HFFc6 (cell line): Measurements from ENCODE around the gene DELE1. TPM values are rescaled to one million over a fixed set of nuclear protein-coding genes. Genes with fewer than 3 reads are reported as not detected.
"Not testable (repeated sequence)": the region's sequence is repeated elsewhere in the genome, so short reads cannot be mapped to it uniquely, and the experiment has no call there.

Experiments used
- DNase-seq: peaks from one replicate; pipeline ENCODE4 v3.0.0-alpha.2; 2018
- H3K27ac Mint-ChIP-seq: 2 replicates; pipeline ENCODE4 v1.8.0; 2020; ENCODE audit warnings: mild to moderate bottlenecking, mixed read lengths
- H3K27me3 Mint-ChIP-seq: 2 replicates; pipeline ENCODE4 v1.8.0; 2021; ENCODE audit warnings: mild to moderate bottlenecking, moderate library complexity, mixed read lengths; ENCODE audit not compliant: insufficient read depth
- H3K36me3 Mint-ChIP-seq: 2 replicates; pipeline ENCODE4 v1.8.0; 2021; ENCODE audit warnings: low read depth, mixed read lengths
- H3K4me1 Mint-ChIP-seq: 2 replicates; pipeline ENCODE4 v1.8.0; 2020; ENCODE audit warnings: low read depth, mixed read lengths
- H3K4me3 Mint-ChIP-seq: 2 replicates; pipeline ENCODE4 v1.8.0; 2020; ENCODE audit warnings: mild to moderate bottlenecking, moderate library complexity, mixed read lengths
- H3K9me3 Mint-ChIP-seq: 2 replicates; pipeline ENCODE4 v1.8.0; 2020; ENCODE audit warnings: mild to moderate bottlenecking, mixed read lengths
- CTCF ChIP-seq: fragments of 200-600 bp; sonication (generic); IDR thresholded peaks from 2 replicates; pipeline ENCODE4 v1.5.0; 2021; ENCODE audit warnings: antibody characterized with exemption, mild to moderate bottlenecking
- total RNA-seq, 6 experiments: library from RNA; stranded (reverse); fragmentation: NEBNext Ultra II Directional; extraction: Animal tissue kit (Norgen Biotek cat#: 25700); gene quantifications; 2 replicates in 1 of 6; 3 replicates in 5 of 6; pipeline ENCODE4 v1.2.3, GENCODE V29; 2021

DELE1 gene
- total RNA-seq, 6 experiments from 2014 or later = 44.4 to 54.2 (median 46.7) TPM

DNA sequence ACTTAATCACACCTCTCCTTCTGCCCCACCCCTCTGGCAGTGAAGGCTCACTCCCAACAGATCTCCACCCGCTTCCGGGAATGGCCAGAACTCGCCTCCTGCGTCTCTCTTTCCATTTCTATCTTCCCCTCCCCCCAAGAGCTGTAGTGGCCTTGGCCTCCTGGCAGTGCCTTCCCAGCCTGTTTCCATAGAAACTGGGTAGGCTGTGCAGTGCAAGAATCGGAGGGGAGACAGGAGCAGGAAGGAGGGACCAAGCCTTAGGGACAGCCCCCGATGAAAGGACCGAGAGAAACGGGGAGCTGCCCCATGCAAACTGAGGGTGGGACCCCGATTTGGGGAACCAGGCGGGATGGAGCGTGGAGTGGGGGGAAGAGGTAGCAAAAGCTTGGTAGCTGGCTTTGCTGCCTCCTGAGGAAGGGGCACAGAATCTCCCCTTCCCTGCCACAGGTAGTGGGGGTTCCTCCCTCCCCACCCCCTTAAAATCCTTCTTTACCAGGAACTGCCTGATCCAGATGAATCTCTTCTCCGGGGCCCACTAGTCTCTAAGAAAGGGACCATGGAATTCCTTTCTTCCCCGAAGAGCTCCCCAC, 41.0 kb upstream of the DELE1 start:
- Mint-ChIP-seq H3K9me3 (no peaks in the 10 kb centered on the region), H3K4me3 (no peak overlapping the region), H3K36me3 (no peaks in the 10 kb centered on the region), H3K27ac (no peak overlapping the region), H3K27me3 (peaks cover 39% of the 10 kb centered on the region), H3K4me1 (peaks cover 10% of the 10 kb centered on the region)
- no peak for DNase-seq
- no peak for TF ChIP-seq CTCF

DNA sequence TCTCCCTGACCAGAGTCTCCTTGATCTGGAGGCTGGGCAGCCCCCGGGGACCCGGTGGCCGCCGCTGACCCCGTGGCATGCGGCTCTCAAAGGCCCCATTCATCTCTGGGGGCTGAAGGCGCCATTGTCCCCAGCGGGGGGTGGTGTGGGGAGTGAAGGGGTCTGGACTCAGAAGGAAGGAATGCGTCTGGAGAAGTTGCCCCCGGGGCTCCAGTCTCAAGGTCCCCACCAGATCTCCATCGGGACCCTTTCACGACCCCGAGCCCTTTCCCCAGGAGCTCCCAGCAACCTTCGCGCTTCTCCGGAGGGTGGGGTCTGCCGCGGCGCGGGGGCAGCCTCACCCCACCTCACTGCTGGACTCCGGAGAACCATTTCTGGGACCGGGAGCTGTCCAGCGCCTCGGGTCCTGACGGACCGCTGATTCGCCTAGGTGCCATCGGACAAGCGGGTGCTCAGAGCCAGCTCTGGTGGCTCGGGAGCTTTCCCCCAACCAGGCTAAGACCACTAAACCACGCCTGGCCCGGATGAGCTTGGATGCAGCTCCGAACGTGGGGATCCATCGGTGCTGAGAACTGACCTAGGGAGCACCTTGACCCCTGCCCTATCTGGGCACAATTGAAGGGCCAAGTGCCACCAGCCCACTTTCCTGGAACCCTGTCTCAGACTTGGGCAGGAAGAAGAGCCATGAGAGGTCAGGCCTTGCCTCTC, 40.3 kb upstream of the DELE1 start:
- DNase-seq = peak; percentile 23
- no peaks in the 10 kb centered on the region for H3K36me3 Mint-ChIP-seq
- H3K4me1 Mint-ChIP-seq = peaks cover 10% of the 10 kb centered on the region
- no peak overlapping the region for H3K4me3 Mint-ChIP-seq
- peaks cover 37% of the 10 kb centered on the region for H3K27me3 Mint-ChIP-seq
- no peaks in the 10 kb centered on the region for H3K9me3 Mint-ChIP-seq
- no peak overlapping the region for H3K27ac Mint-ChIP-seq
- no peak for TF ChIP-seq CTCF

- H3K27me3 Mint-ChIP-seq = peaks cover 35% of the 10 kb centered on the region
Observed at GRCh38 chr5:141883892-141884318, 39.8 kb upstream of the DELE1 start.

DNA sequence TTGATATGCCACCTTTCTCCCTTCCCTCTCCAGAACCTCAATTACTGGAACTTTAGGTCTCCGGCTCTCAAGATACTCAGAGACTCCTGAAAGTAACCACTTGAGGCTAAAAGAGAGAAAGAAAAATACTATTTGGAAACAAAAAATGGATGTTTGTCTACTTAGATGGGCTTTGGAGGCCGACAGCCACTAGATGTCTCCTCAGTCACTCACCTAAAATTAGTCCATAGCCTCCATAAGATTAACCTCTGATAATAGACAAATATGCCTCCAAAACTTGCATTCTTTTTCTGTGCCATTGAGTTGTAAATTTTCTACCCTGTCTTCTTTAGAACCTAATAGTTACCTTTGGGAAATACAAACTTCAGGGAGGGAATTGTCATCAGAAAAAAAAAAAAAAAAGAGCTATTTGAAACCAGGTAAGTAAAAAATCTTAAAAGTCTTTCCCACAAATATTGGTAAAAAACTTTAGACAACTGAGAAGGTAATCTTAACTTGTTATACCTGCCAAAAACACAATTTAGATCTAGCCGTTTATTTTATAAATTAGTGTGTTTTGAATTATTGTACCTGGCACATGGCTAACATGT, 34.3 kb upstream of the DELE1 start:
- H3K4me1 Mint-ChIP-seq = no peaks in the 10 kb centered on the region
- H3K9me3 Mint-ChIP-seq = no peaks in the 10 kb centered on the region
- H3K27me3 Mint-ChIP-seq = peaks cover 22% of the 10 kb centered on the region
- no peak for DNase-seq
- H3K27ac Mint-ChIP-seq = no peak overlapping the region
- no peak overlapping the region for H3K4me3 Mint-ChIP-seq
- TF ChIP-seq CTCF = peak; percentile 69
- no peaks in the 10 kb centered on the region for H3K36me3 Mint-ChIP-seq

More at GRCh38 chr5:141883892-141884318, 39.8 kb upstream of the DELE1 start:
- no peak for TF ChIP-seq CTCF
- Mint-ChIP-seq H3K4me1 (peaks cover 5% of the 10 kb centered on the region), H3K9me3 (no peaks in the 10 kb centered on the region), H3K4me3 (no peak overlapping the region), H3K36me3 (no peaks in the 10 kb centered on the region), H3K27ac (no peak overlapping the region)
- DNase-seq = no peak

DNA sequence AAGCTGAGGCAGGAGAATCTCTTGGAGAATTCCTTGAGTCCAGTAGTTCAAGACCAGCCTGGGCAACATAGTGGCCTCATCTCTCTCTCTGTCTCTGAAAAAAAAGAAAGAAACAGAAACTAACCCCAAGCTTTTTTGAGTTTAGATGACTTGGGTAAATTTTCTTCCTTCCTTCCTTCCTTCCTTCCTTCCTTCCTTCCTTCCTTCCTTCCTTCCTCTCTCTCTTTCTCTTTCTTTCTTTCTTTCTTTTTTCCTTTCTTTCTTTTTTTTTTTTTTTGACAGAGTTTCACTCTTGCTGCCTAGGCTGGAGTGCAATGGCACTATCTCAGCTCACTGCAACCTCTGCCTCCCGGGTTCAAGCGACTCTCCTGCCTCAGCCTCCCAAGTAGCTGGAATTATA, 33.2 kb upstream of the DELE1 start:
- not testable (repeated sequence) for H3K36me3 Mint-ChIP-seq, H3K27ac Mint-ChIP-seq, H3K9me3 Mint-ChIP-seq, H3K4me1 Mint-ChIP-seq, DNase-seq, H3K4me3 Mint-ChIP-seq
- peaks cover 14% of the 10 kb centered on the region for H3K27me3 Mint-ChIP-seq

- Mint-ChIP-seq H3K27me3 (peaks cover 38% of the 10 kb centered on the region), H3K27ac (no peak overlapping the region), H3K36me3 (no peaks in the 10 kb centered on the region), H3K4me1 (no peaks in the 10 kb centered on the region), H3K4me3 (no peak overlapping the region), H3K9me3 (no peaks in the 10 kb centered on the region)
- DNase-seq = no peak
- no peak for TF ChIP-seq CTCF
Observed at GRCh38 chr5:141897425-141897824, 26.2 kb upstream of the DELE1 start.
